HG03097 (cell line): ENCODE measurements around the gene WNT3A.
A peak's percentile ranks its signal among the peaks of the same experiment; 100 is the strongest.

Experiments
- ATAC-seq: cut with Tn5 transposase; IDR thresholded peaks from one replicate; pipeline ENCODE4 v1.9.1; 2021; ENCODE audit not compliant: unreplicated experiment, low FRiP score

The WNT3A gene

GRCh38 chr1:228109073-228109961 is 102.5 kb downstream of the WNT3A start, which contains the start of gene MRPL55:
TSS of gene MRPL55 (minus strand) at chr1:228109299. CDS start at chr1:228108260, 1,039 bp downstream.
- ATAC-seq: peak; percentile 86

GRCh38 chr1:228109962-228110488 is 103.2 kb downstream of the WNT3A start:
- no peak for ATAC-seq

GRCh38 chr1:228110556-228110955 is 103.8 kb downstream of the WNT3A start:
- ATAC-seq: no peak
